ENCODE measurements around the gene KRTAP4-9. TPM values are rescaled to one million over a fixed set of nuclear protein-coding genes. Genes with fewer than 3 reads are reported as not detected.
"Not testable (repeated sequence)": the region's sequence is repeated elsewhere in the genome, so short reads cannot be mapped to it uniquely, and the experiment has no call there.

Gene KRTAP4-9
- total RNA-seq, 1 experiment from 2014 or later: not detected

GRCh38 chr17:41064301-41064700, 40.9 kb upstream of the KRTAP4-9 start:
- peaks cover 0 to 15% of the 10 kb centered on the region in 2 experiments; a peak in 1 of 4 replicates for H3K36me3 ChIP-seq (ENCODE audit: control insufficient read depth in 1 of 2, insufficient read depth in 2 of 2, low read length in 2 of 2)
- no peaks in the 10 kb centered on the region for H4K20me1 ChIP-seq (ENCODE audit: insufficient read depth)
- no peak overlapping the region for H3K4me2 ChIP-seq (ENCODE audit: low read length)
- H3K9me2 ChIP-seq (ENCODE audit: insufficient read depth): no peaks in the 10 kb centered on the region
- ATAC-seq (no peak), DNase-seq (ENCODE audit: low read depth, low spot score) (no peak)
- POLR2A ChIA-PET: no interaction called here
- H3K9me3 ChIP-seq (ENCODE audit: control insufficient read depth in 1 of 2, insufficient read depth in 1 of 2, low read depth in 1 of 2, low read length in 2 of 2): no peaks in the 10 kb centered on the region; a peak in 1 of 4 replicates
- H3K4me3 ChIP-seq (replicated peaks in 1 of 2; ENCODE audit: low read depth in 1 of 2, low read length in 2 of 2): no peak overlapping the region
- CTCF ChIA-PET: no interaction called here
- no peaks in the 10 kb centered on the region for H3K79me2 ChIP-seq (ENCODE audit: insufficient read depth, low read length)
- 0 out of 2 replicates have a peak overlapping the region, but pooled peaks have one; percentile 2 for H3K9ac ChIP-seq (ENCODE audit: low read length)
- H3K27ac ChIP-seq (ENCODE audit: low read depth, low read length): no peak overlapping the region
- peaks cover 39 to 85% of the 10 kb centered on the region in 2 experiments for H3K4me1 ChIP-seq (ENCODE audit: control insufficient read depth in 1 of 2, insufficient read depth in 2 of 2, low read length in 2 of 2)
- H2AFZ ChIP-seq (ENCODE audit: low read depth, low read length, poor library complexity, severe bottlenecking): no peak overlapping the region
- H3K27me3 ChIP-seq (ENCODE audit: insufficient read depth, low read length): no peaks in the 10 kb centered on the region
- RAD21 ChIA-PET (ENCODE audit: low non-redundant PET in 1 of 2, low total read pairs in 2 of 2, uncharacterized antibody in 2 of 2, unreplicated experiment in 2 of 2): no interaction called here
- BruUV-seq (replicated peaks): no TSS peak
- TF ChIP-seq ZNF274 (IDR thresholded peaks at IDR 0.05; ENCODE audit: low read depth, low read length) (no peak), POLR2AphosphoS5 (IDR thresholded peaks at IDR 0.05; ENCODE audit: low read depth, low read length) (no peak), YY1 (IDR thresholded peaks at IDR 0.05; ENCODE audit: extremely low read depth, insufficient replicate concordance, low read depth, low read length) (no peak), POLR2A (IDR thresholded peaks at IDR 0.05; ENCODE audit: borderline replicate concordance, extremely low read depth, insufficient read depth, insufficient read length) (no peak), ATF3 (IDR thresholded peaks at IDR 0.05) (no peak), JUND (IDR thresholded peaks at IDR 0.05) (no peak)
- intact Hi-C loops (cut with micrococcal nuclease): no loop called here

- H3K9me3 ChIP-seq (ENCODE audit: control insufficient read depth in 1 of 2, insufficient read depth in 1 of 2, low read depth in 1 of 2, low read length in 2 of 2); ATAC-seq; RAD21 ChIA-PET (ENCODE audit: low non-redundant PET in 1 of 2, low total read pairs in 2 of 2, uncharacterized antibody in 2 of 2, unreplicated experiment in 2 of 2); H3K27me3 ChIP-seq (ENCODE audit: insufficient read depth, low read length); H3K9ac ChIP-seq (ENCODE audit: low read length); CTCF ChIA-PET; H3K9me2 ChIP-seq (ENCODE audit: insufficient read depth); POLR2A ChIA-PET; H3K4me3 ChIP-seq (replicated peaks in 1 of 2; ENCODE audit: low read depth in 1 of 2, low read length in 2 of 2); H3K79me2 ChIP-seq (ENCODE audit: insufficient read depth, low read length); H3K4me2 ChIP-seq (ENCODE audit: low read length); H4K20me1 ChIP-seq (ENCODE audit: insufficient read depth); DNase-seq (ENCODE audit: low read depth, low spot score); intact Hi-C loops (cut with micrococcal nuclease); H3K27ac ChIP-seq (ENCODE audit: low read depth, low read length); H2AFZ ChIP-seq (ENCODE audit: low read depth, low read length, poor library complexity, severe bottlenecking); BruUV-seq (replicated peaks): not testable (repeated sequence)
- Histone ChIP-seq H3K36me3 (ENCODE audit: control insufficient read depth in 1 of 2, insufficient read depth in 2 of 2, low read length in 2 of 2) (peaks cover 0 to 22% of the 10 kb centered on the region in 2 experiments; a peak in 1 of 4 replicates), H3K4me1 (ENCODE audit: control insufficient read depth in 1 of 2, insufficient read depth in 2 of 2, low read length in 2 of 2) (peaks cover 34 to 78% of the 10 kb centered on the region in 2 experiments)
Observed at GRCh38 chr17:41065016-41065689, 40.0 kb upstream of the KRTAP4-9 start.
